GM12878 (cell line): Measurements from ENCODE around the gene OPCML. TPM values are rescaled to one million over a fixed set of nuclear protein-coding genes. Genes with fewer than 3 reads are reported as not detected.

Source experiments
- ATAC-seq: fragments of 200-7000 bp; cut with Tn5 transposase; 3 replicates; pipeline ENCODE4 v1.9.1; 2020; ENCODE audit warnings: mild to moderate bottlenecking, moderate library complexity
- BruUV-seq: library from RNA; stranded (reverse); fragments of 400-500 nt; replicated peaks from 2 replicates; lab custom pipeline; 2021; lab: Mats Ljungman, UMichigan
- CTCF ChIA-PET: fragments of 300-600 bp; sonication (Branson Sonifier 250); formaldehyde crosslinking; extraction: SDS; loops from one replicate; lab custom pipeline; 2021; ENCODE audit warnings: inconsistent platforms; lab: Yijun Ruan, JAX
- POLR2A ChIA-PET: fragments of 350-600 bp; formaldehyde crosslinking; extraction: SDS; loops from one replicate; lab custom pipeline; 2021; ENCODE audit warnings: inconsistent platforms; lab: Charles Lee
- RAD21 ChIA-PET: fragments of 300-600 bp; sonication (Branson Sonifier 250); formaldehyde crosslinking; loops from one replicate; lab custom pipeline; 2023; ENCODE audit warnings: antibody characterized with exemption; ENCODE audit not compliant: unreplicated experiment; lab: Charles Lee
- SMC1A ChIA-PET: fragments of 300-600 bp; sonication (Branson Sonifier 250); formaldehyde crosslinking; loops from one replicate; lab custom pipeline; 2023; ENCODE audit not compliant: unreplicated experiment, uncharacterized antibody; lab: Charles Lee
- DNase-seq: peaks from one replicate; pipeline ENCODE4 v3.0.0-alpha.2; 2011; ENCODE audit warnings: low read depth, low spot score
- FAIRE-seq: peaks from 3 replicates; lab custom pipeline; 2011; peaks lifted over from hg19 to GRCh38; lab: Jason Lieb, UNC
- H2AFZ ChIP-seq: 2 replicates; pipeline ENCODE4 v1.6.0; 2011; ENCODE audit warnings: low read depth, low read length, control low read depth; ENCODE audit not compliant: control insufficient read depth
- H3K27ac ChIP-seq: 2 replicates; pipeline ENCODE4 v1.5.1; 2011; ENCODE audit warnings: control low read depth; ENCODE audit not compliant: control insufficient read depth, insufficient read depth
- H3K27me3 ChIP-seq, 2 experiments: replicated peaks in 1 of 2; 2 replicates each; pipeline versions ENCODE4 v1.6.0 to v1.6.1; 2011; ENCODE audit warnings: low read length in 1 of 2; ENCODE audit not compliant: control insufficient read depth in 2 of 2, insufficient read depth in 2 of 2
- H3K36me3 ChIP-seq, 2 experiments: 2 replicates each; pipeline ENCODE4 v1.5.1; 2011; ENCODE audit warnings: low read length in 1 of 2; ENCODE audit not compliant: control insufficient read depth in 2 of 2, insufficient read depth in 2 of 2
- H3K4me1 ChIP-seq: 2 replicates; pipeline ENCODE4 v1.6.1; 2011; ENCODE audit warnings: mild to moderate bottlenecking, low read length, moderate library complexity, mixed read lengths; ENCODE audit not compliant: control insufficient read depth, insufficient read depth
- H3K4me2 ChIP-seq: 2 replicates; pipeline ENCODE4 v1.6.0; 2011; ENCODE audit warnings: control low read depth; ENCODE audit not compliant: control insufficient read depth, insufficient read depth
- H3K4me3 ChIP-seq: fragments of 200-600 bp; sonication (generic); 2 replicates; pipeline ENCODE4 v1.5.1; 2016
- H3K79me2 ChIP-seq: 2 replicates; pipeline ENCODE4 v1.6.0; 2011; ENCODE audit warnings: low read length; ENCODE audit not compliant: control insufficient read depth, insufficient read depth
- H3K9ac ChIP-seq: 2 replicates; pipeline ENCODE4 v1.8.0; 2011; ENCODE audit warnings: low read length, control low read depth, mixed read lengths; ENCODE audit not compliant: control insufficient read depth, insufficient read depth
- H3K9me3 ChIP-seq: replicated peaks from 3 replicates; pipeline ENCODE4 v1.5.1; 2011; ENCODE audit warnings: mild to moderate bottlenecking, low read length; ENCODE audit not compliant: control insufficient read depth, insufficient read depth
- H4K20me1 ChIP-seq: 2 replicates; pipeline ENCODE4 v1.6.0; 2011; ENCODE audit not compliant: control insufficient read depth, insufficient read depth
- BCL11A ChIP-seq: IDR thresholded peaks from 2 replicates; pipeline ENCODE4 v1.6.1; 2011; ENCODE audit warnings: low read depth, low read length
- FOXK2 ChIP-seq: fragments of 450-650 bp; IDR thresholded peaks from 2 replicates; pipeline ENCODE4 v1.6.1; 2017; ENCODE audit warnings: mild to moderate bottlenecking, moderate library complexity
- MEF2B ChIP-seq: fragments of 450-650 bp; IDR thresholded peaks from 2 replicates; pipeline ENCODE4 v1.6.1; 2018; ENCODE audit warnings: mild to moderate bottlenecking, moderate library complexity; ENCODE audit not compliant: partially characterized antibody, poor library complexity, severe bottlenecking
- MTA3 ChIP-seq: IDR thresholded peaks from 2 replicates; pipeline ENCODE4 v1.6.1; 2012; ENCODE audit warnings: low read length, inconsistent platforms, borderline replicate concordance
- NBN ChIP-seq: fragments of 450-650 bp; IDR thresholded peaks from 2 replicates; pipeline ENCODE4 v1.6.1; 2016
- NR2F1 ChIP-seq: fragments of 450-650 bp; conservative IDR thresholded peaks from 2 replicates; pipeline ENCODE4 v1.6.1; 2017; ENCODE audit warnings: mild to moderate bottlenecking
- SIN3A ChIP-seq: IDR thresholded peaks from 2 replicates; pipeline ENCODE4 v1.6.1; 2012; ENCODE audit warnings: low read depth, low read length, improper control_type of control experiment
- SUPT20H ChIP-seq: IDR thresholded peaks from 2 replicates; pipeline ENCODE4 v1.6.1; 2011; ENCODE audit warnings: low read depth, mild to moderate bottlenecking, low read length, moderate library complexity, borderline replicate concordance; ENCODE audit not compliant: control insufficient read depth
- SUZ12 ChIP-seq: fragments of 200-600 bp; sonication (generic); IDR thresholded peaks from one replicate; pipeline ENCODE4 v1.6.1; 2018; ENCODE audit warnings: antibody characterized with exemption, mild to moderate bottlenecking; ENCODE audit not compliant: unreplicated experiment
- YBX1 ChIP-seq: fragments of 450-650 bp; IDR thresholded peaks from 2 replicates; pipeline ENCODE4 v1.6.1; 2016; ENCODE audit warnings: antibody characterized with exemption
- ZNF207 ChIP-seq: fragments of 450-650 bp; IDR thresholded peaks from 2 replicates; pipeline ENCODE4 v1.6.1; 2014; ENCODE audit warnings: antibody characterized with exemption, mild to moderate bottlenecking, borderline replicate concordance
- WGBS: methylation state at CpG from one replicate; pipeline ENCODE4 v1.1.6; 2016; ENCODE audit warnings: low lambda C conversion rate; ENCODE audit not compliant: insufficient replicate concordance, insufficient coverage; ENCODE audit errors: missing lambda C conversion rate; 5-methylcytosine and 5-hydroxymethylcytosine counted together
- in situ Hi-C: fragments of 300-500 bp; cut with MboI; formaldehyde crosslinking; loops from 9 replicates; pipeline ENCODE4 v1.14.3; 2018; ENCODE audit warnings: mixed read lengths
- intact Hi-C: fragments of 100-400 bp; cut with micrococcal nuclease; formaldehyde crosslinking; loops from one replicate; pipeline ENCODE4 v1.14.2; 2022; ENCODE audit not compliant: unreplicated experiment
- polyA plus RNA-seq, 11 experiments: library from polyadenylated mRNA; depleted of rRNA in 4 of 11; unstranded in 6 of 11; stranded (reverse) in 5 of 11; fragments of >200 nt; fragmentation: Nextera tagmentation in 4 of 11; fragmentation: Illumina TruSeq in 1 of 11; extraction: Ambion mirVana in 4 of 11; extraction: Trizol in 1 of 11; gene quantifications; 1 replicate in 1 of 11; 2 replicates in 10 of 11; pipeline versions ENCODE4 v1.2.1 to v1.2.3, GENCODE V29; 2011 to 2016; ENCODE audit warnings: inconsistent platforms in 2 of 11, missing spikeins in 2 of 11, low read depth in 1 of 11
- total RNA-seq, 4 experiments: library from RNA; depleted of rRNA in 3 of 4; stranded (reverse); fragments of >200 nt in 3 of 4; fragmentation: Illumina TruSeq in 1 of 4; extraction: Trizol in 1 of 4; gene quantifications; 2 replicates each; pipeline versions ENCODE4 v1.2.1 to v1.2.3, GENCODE V29; 2013 to 2021
- TF ChIP-seq, protein P1 (sequence below): IDR thresholded peaks from 2 replicates; pipeline ENCODE4 v1.6.1; 2012; ENCODE audit warnings: improper control_type of control experiment, low read depth, low read length; ENCODE audit not compliant: insufficient replicate concordance

Gene OPCML
- total and polyA plus RNA-seq, 10 of the 15 experiments (the other 5 are each of a cell fraction or from before 2014, with no cell fraction given): 0.84 TPM; not detected in 9

DNA sequence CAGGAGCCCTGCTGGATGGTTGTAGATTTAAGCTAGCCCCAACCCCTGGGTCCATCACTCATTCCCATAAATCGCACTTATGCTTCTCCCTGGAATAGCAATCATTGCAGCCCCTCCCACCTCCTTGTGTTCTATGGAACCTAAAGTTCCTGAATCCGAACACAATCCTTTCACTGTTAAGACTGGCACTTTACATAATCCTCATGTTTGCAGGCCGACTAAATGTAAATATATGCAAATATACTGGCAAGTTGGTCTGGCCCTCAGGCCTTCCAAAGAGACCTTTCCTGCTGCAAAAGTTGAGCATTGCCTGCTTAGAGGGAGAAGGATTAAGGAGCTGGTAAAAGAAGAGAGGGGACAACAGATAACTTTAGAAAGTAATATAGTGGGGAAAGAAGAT lies 892.9 kb downstream of the OPCML start:
- intact Hi-C loops: no loop called here
- SMC1A ChIA-PET: no interaction called here

More for the DNA sequence above, 892.9 kb downstream of the OPCML start:
- Histone ChIP-seq H3K36me3 (no peaks in the 10 kb centered on the region), H3K79me2 (no peaks in the 10 kb centered on the region), H3K9me3 (no peaks in the 10 kb centered on the region), H4K20me1 (no peaks in the 10 kb centered on the region), H3K4me2 (no peak overlapping the region), H2AFZ (no peak overlapping the region), H3K27me3 (no peaks in the 10 kb centered on the region; a peak in 2 of 4 replicates), H3K9ac (no peak overlapping the region), H3K4me3 (no peak overlapping the region), H3K27ac (no peak overlapping the region), H3K4me1 (no peaks in the 10 kb centered on the region)
- 11% methylated on average over 3 of the region's 3 CpGs for WGBS
- ATAC-seq: no peak
- ChIA-PET POLR2A (no interaction called here), RAD21 (no interaction called here), CTCF (no interaction called here)
- FAIRE-seq: no peak
- in situ Hi-C loops: no loop called here
- TF ChIP-seq NBN (no peak), NR2F1 (no peak), MTA3 (no peak), YBX1 (no peak), ZNF207 (no peak), BCL11A (no peak), SUPT20H (no peak), MEF2B (no peak), SIN3A (no peak), FOXK2 (no peak), SUZ12 (no peak)
- TF ChIP-seq, protein P1, sequence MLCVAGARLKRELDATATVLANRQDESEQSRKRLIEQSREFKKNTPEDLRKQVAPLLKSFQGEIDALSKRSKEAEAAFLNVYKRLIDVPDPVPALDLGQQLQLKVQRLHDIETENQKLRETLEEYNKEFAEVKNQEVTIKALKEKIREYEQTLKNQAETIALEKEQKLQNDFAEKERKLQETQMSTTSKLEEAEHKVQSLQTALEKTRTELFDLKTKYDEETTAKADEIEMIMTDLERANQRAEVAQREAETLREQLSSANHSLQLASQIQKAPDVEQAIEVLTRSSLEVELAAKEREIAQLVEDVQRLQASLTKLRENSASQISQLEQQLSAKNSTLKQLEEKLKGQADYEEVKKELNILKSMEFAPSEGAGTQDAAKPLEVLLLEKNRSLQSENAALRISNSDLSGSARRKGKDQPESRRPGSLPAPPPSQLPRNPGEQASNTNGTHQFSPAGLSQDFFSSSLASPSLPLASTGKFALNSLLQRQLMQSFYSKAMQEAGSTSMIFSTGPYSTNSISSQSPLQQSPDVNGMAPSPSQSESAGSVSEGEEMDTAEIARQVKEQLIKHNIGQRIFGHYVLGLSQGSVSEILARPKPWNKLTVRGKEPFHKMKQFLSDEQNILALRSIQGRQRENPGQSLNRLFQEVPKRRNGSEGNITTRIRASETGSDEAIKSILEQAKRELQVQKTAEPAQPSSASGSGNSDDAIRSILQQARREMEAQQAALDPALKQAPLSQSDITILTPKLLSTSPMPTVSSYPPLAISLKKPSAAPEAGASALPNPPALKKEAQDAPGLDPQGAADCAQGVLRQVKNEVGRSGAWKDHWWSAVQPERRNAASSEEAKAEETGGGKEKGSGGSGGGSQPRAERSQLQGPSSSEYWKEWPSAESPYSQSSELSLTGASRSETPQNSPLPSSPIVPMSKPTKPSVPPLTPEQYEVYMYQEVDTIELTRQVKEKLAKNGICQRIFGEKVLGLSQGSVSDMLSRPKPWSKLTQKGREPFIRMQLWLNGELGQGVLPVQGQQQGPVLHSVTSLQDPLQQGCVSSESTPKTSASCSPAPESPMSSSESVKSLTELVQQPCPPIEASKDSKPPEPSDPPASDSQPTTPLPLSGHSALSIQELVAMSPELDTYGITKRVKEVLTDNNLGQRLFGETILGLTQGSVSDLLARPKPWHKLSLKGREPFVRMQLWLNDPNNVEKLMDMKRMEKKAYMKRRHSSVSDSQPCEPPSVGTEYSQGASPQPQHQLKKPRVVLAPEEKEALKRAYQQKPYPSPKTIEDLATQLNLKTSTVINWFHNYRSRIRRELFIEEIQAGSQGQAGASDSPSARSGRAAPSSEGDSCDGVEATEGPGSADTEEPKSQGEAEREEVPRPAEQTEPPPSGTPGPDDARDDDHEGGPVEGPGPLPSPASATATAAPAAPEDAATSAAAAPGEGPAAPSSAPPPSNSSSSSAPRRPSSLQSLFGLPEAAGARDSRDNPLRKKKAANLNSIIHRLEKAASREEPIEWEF: no peak
- DNase-seq: no peak
- BruUV-seq: no TSS peak
